ENCODE data around the gene TENT4A. TPM values are rescaled to one million over a fixed set of nuclear protein-coding genes. Genes with fewer than 3 reads are reported as not detected.

TENT4A gene
- total RNA-seq, 2 experiments from 2014 or later: 29.2 to 33.3 TPM

- POLR2A ChIA-PET: no interaction called here
- DNase-seq: no peak
- H3K4me3 Mint-ChIP-seq: no peak overlapping the region
- CTCF ChIA-PET: no interaction called here
- intact Hi-C loops (cut with DNase I, micrococcal nuclease): no loop called here
- no peaks in the 10 kb centered on the region for H3K27me3 Mint-ChIP-seq
- ATAC-seq: no peak
- H3K4me1 Mint-ChIP-seq: peaks cover 88% of the 10 kb centered on the region
- no peak overlapping the region for H3K27ac Mint-ChIP-seq
- H3K9me3 Mint-ChIP-seq (ENCODE audit: low read depth): no peaks in the 10 kb centered on the region
- peaks cover 37% of the 10 kb centered on the region for H3K36me3 Mint-ChIP-seq (ENCODE audit: low read depth)
These were observed 12.8 kb downstream of the TENT4A start for GRCh38 chr5:6726006-6726405.

- Mint-ChIP-seq H3K4me3 (no peak overlapping the region), H3K9me3 (ENCODE audit: low read depth) (no peaks in the 10 kb centered on the region), H3K27ac (peak overlapping the region; percentile 85), H3K27me3 (no peaks in the 10 kb centered on the region), H3K36me3 (ENCODE audit: low read depth) (peaks cover 34% of the 10 kb centered on the region), H3K4me1 (peaks cover 91% of the 10 kb centered on the region)
- DNase-seq (no peak), ATAC-seq (no peak)
- intact Hi-C loops (cut with DNase I, micrococcal nuclease): no loop called here
- ChIA-PET POLR2A (no interaction called here), CTCF (no interaction called here)
These were observed 14.0 kb downstream of the TENT4A start for GRCh38 chr5:6727231-6727630.

- intact Hi-C loops (cut with DNase I, micrococcal nuclease): no loop called here
- POLR2A ChIA-PET: no interaction called here
- Mint-ChIP-seq H3K27me3 (no peaks in the 10 kb centered on the region), H3K9me3 (ENCODE audit: low read depth) (no peaks in the 10 kb centered on the region), H3K4me1 (peaks cover 91% of the 10 kb centered on the region), H3K4me3 (no peak overlapping the region), H3K27ac (peak overlapping the region; percentile 85), H3K36me3 (ENCODE audit: low read depth) (peaks cover 30% of the 10 kb centered on the region)
- CTCF ChIA-PET: interaction anchor here (0.7 to 3.6 kb wide), 6 partner anchors 8 to 19 kb away, joined by 3 to 21 read pairs (median 4); no protein-coding TSS in a partner anchor
- DNase-seq (peak; percentile 42), ATAC-seq (peak; percentile 52)
These were observed 15.0 kb downstream of the TENT4A start for GRCh38 chr5:6728011-6728794.

GRCh38 chr5:6728795-6729183 lies 15.6 kb downstream of the TENT4A start:
- intact Hi-C loops (cut with DNase I, micrococcal nuclease): no loop called here
- Mint-ChIP-seq H3K36me3 (ENCODE audit: low read depth) (peaks cover 26% of the 10 kb centered on the region), H3K27me3 (no peaks in the 10 kb centered on the region), H3K27ac (peak overlapping the region; percentile 71), H3K4me3 (peak overlapping the region; percentile 5), H3K4me1 (peaks cover 91% of the 10 kb centered on the region), H3K9me3 (ENCODE audit: low read depth) (no peaks in the 10 kb centered on the region)
- ATAC-seq (no peak), DNase-seq (no peak)
- ChIA-PET CTCF (interaction anchor here (0.7 to 3.6 kb wide), 7 partner anchors 8 to 18 kb away, joined by 3 to 21 read pairs (median 3); no protein-coding TSS in a partner anchor), POLR2A (no interaction called here)

GRCh38 chr5:6729386-6730310 lies 16.4 kb downstream of the TENT4A start:
- intact Hi-C loops (cut with DNase I, micrococcal nuclease): loop anchor here (2.0 to 5.0 kb wide), 2 partner anchors 13 to 352 kb away; partner anchors contain the start of gene MED10 (in 1 of the 2)
- peak overlapping the region; percentile 71 for H3K27ac Mint-ChIP-seq

GRCh38 chr5:6730407-6730806 lies 17.2 kb downstream of the TENT4A start:
- DNase-seq (peak; percentile 57), ATAC-seq (no peak)
- Mint-ChIP-seq H3K36me3 (ENCODE audit: low read depth) (peaks cover 19% of the 10 kb centered on the region), H3K27ac (no peak overlapping the region), H3K4me1 (peaks cover 89% of the 10 kb centered on the region), H3K4me3 (no peak overlapping the region), H3K27me3 (no peaks in the 10 kb centered on the region), H3K9me3 (ENCODE audit: low read depth) (no peaks in the 10 kb centered on the region)
- intact Hi-C loops (cut with DNase I, micrococcal nuclease): loop anchor here (2.0 to 5.0 kb wide), 2 partner anchors 14 to 353 kb away; partner anchors contain the start of gene MED10 (in 1 of the 2)
- POLR2A ChIA-PET: interaction anchor here (0.7 to 1.2 kb wide), 2 partner anchors 17 to 98 kb away, joined by 4 to 7 read pairs; partner anchors contain the start of genes NSUN2 and TENT4A
- CTCF ChIA-PET: interaction anchor here (0.6 to 3.6 kb wide), 4 partner anchors 15 to 1206 kb away, joined by 3 to 21 read pairs (median 4); no protein-coding TSS in a partner anchor

More at GRCh38 chr5:6729386-6730310, 16.4 kb downstream of the TENT4A start:
- peak; percentile 76 for ATAC-seq
- peaks cover 87% of the 10 kb centered on the region for H3K4me1 Mint-ChIP-seq
- no peaks in the 10 kb centered on the region for H3K9me3 Mint-ChIP-seq (ENCODE audit: low read depth)
- no peaks in the 10 kb centered on the region for H3K27me3 Mint-ChIP-seq
- H3K4me3 Mint-ChIP-seq: peak overlapping the region; percentile 5
- POLR2A ChIA-PET: interaction anchor here (0.7 to 1.2 kb wide), 2 partner anchors 17 to 97 kb away, joined by 4 to 7 read pairs; partner anchors contain the start of genes NSUN2 and TENT4A
- CTCF ChIA-PET: interaction anchor here (0.7 to 3.6 kb wide), 6 partner anchors 7 to 109 kb away, joined by 3 to 21 read pairs (median 4); no protein-coding TSS in a partner anchor
- peak; percentile 75 for DNase-seq
- H3K36me3 Mint-ChIP-seq (ENCODE audit: low read depth): peaks cover 19% of the 10 kb centered on the region

- H3K27me3 Mint-ChIP-seq: no peaks in the 10 kb centered on the region
- ChIA-PET CTCF (interaction anchor here (0.6 to 3.6 kb wide), 4 partner anchors 9 to 1206 kb away, joined by 3 to 21 read pairs (median 6); no protein-coding TSS in a partner anchor), POLR2A (interaction anchor here (0.7 kb wide), 1 partner anchor 98 kb away, joined by 7 read pairs; the partner anchor contains the start of gene NSUN2)
- DNase-seq: no peak
- peaks cover 19% of the 10 kb centered on the region for H3K36me3 Mint-ChIP-seq (ENCODE audit: low read depth)
- H3K4me3 Mint-ChIP-seq: no peak overlapping the region
- intact Hi-C loops (cut with DNase I, micrococcal nuclease): loop anchor here (2.0 to 5.0 kb wide), 2 partner anchors 14 to 354 kb away; partner anchors contain the start of gene MED10 (in 1 of the 2)
- ATAC-seq: no peak
- H3K27ac Mint-ChIP-seq: peak overlapping the region; percentile 30
- peaks cover 89% of the 10 kb centered on the region for H3K4me1 Mint-ChIP-seq
- no peaks in the 10 kb centered on the region for H3K9me3 Mint-ChIP-seq (ENCODE audit: low read depth)
These were observed 17.6 kb downstream of the TENT4A start for GRCh38 chr5:6730807-6731206.

GRCh38 chr5:6731465-6732237 lies 18.4 kb downstream of the TENT4A start:
- CTCF ChIA-PET: interaction anchor here (0.6 to 2.1 kb wide), 3 partner anchors 10 to 1124 kb away, joined by 3 to 6 read pairs (median 6); no protein-coding TSS in a partner anchor
- no peak overlapping the region for H3K27ac Mint-ChIP-seq
- H3K4me3 Mint-ChIP-seq: no peak overlapping the region
- intact Hi-C loops (cut with DNase I, micrococcal nuclease): loop anchor here (2.0 to 5.0 kb wide), 2 partner anchors 15 to 354 kb away; partner anchors contain the start of gene MED10 (in 1 of the 2)
- no peaks in the 10 kb centered on the region for H3K9me3 Mint-ChIP-seq (ENCODE audit: low read depth)
- DNase-seq: no peak
- no peaks in the 10 kb centered on the region for H3K27me3 Mint-ChIP-seq
- H3K36me3 Mint-ChIP-seq (ENCODE audit: low read depth): peaks cover 19% of the 10 kb centered on the region
- ATAC-seq: no peak
- H3K4me1 Mint-ChIP-seq: peaks cover 89% of the 10 kb centered on the region
- POLR2A ChIA-PET: interaction anchor here (0.7 kb wide), 1 partner anchor 12 kb away, joined by 3 read pairs; no protein-coding TSS in a partner anchor

- Mint-ChIP-seq H3K27ac (no peak overlapping the region), H3K4me3 (no peak overlapping the region), H3K36me3 (ENCODE audit: low read depth) (peaks cover 30% of the 10 kb centered on the region), H3K9me3 (ENCODE audit: low read depth) (no peaks in the 10 kb centered on the region), H3K27me3 (no peaks in the 10 kb centered on the region), H3K4me1 (peaks cover 88% of the 10 kb centered on the region)
- ChIA-PET POLR2A (no interaction called here), CTCF (interaction anchor here (0.7 to 2.1 kb wide), 3 partner anchors 11 to 27 kb away, joined by 3 to 6 read pairs (median 6); no protein-coding TSS in a partner anchor)
- DNase-seq (no peak), ATAC-seq (no peak)
- intact Hi-C loops (cut with DNase I, micrococcal nuclease): loop anchor here in 1 of 2 experiments (5.0 kb wide), 1 partner anchor 356 kb away; the partner anchor contains the start of gene MED10
These were observed 19.6 kb downstream of the TENT4A start for GRCh38 chr5:6732634-6733410.

Measured in activated CD4-positive, alpha-beta T cell treated with anti-CD3 and anti-CD28 coated beads for 36 hours (primary cell).